Liver (tissue), 9 donors: Measurements from ENCODE around the gene KCNJ10. TPM values are rescaled to one million over a fixed set of nuclear protein-coding genes. Genes with fewer than 3 reads are reported as not detected.

Experiments
- DNase-seq: peaks from one replicate; pipeline ENCODE4 v3.0.0-alpha.2; 2017; ENCODE audit warnings: low spot score
- H3K27ac ChIP-seq, 2 donors: one replicate each; pipeline ENCODE4 v1.7.0; 2013; ENCODE audit warnings: inconsistent platforms in 2 of 2, low read length in 2 of 2, control low read depth in 1 of 2, low read depth in 1 of 2, mild to moderate bottlenecking in 1 of 2
- H3K27me3 ChIP-seq, 4 donors: one replicate each; pipeline versions ENCODE4 v1.6.1 to v1.7.0; 2013; ENCODE audit warnings: low read length in 3 of 4, inconsistent platforms in 1 of 4, mild to moderate bottlenecking in 1 of 4, moderate library complexity in 1 of 4; ENCODE audit not compliant: control insufficient read depth in 4 of 4, insufficient read depth in 4 of 4
- H3K36me3 ChIP-seq, 4 donors: one replicate each; pipeline versions ENCODE4 v1.6.1 to v1.7.0; 2013; ENCODE audit warnings: low read length in 3 of 4, mild to moderate bottlenecking in 3 of 4, low read depth in 1 of 4, moderate library complexity in 1 of 4; ENCODE audit not compliant: control insufficient read depth in 4 of 4, insufficient read depth in 3 of 4
- H3K4me1 ChIP-seq, 4 donors: one replicate each; pipeline versions ENCODE4 v1.6.1 to v1.7.0; 2013; ENCODE audit warnings: low read length in 3 of 4, mild to moderate bottlenecking in 3 of 4, moderate library complexity in 1 of 4; ENCODE audit not compliant: control insufficient read depth in 4 of 4, insufficient read depth in 4 of 4
- H3K4me3 ChIP-seq, 3 donors: one replicate each; pipeline versions ENCODE4 v1.6.1 to v1.7.0; 2013; ENCODE audit warnings: low read length in 3 of 3, control low read depth in 1 of 3, low read depth in 1 of 3, mild to moderate bottlenecking in 1 of 3
- H3K9ac ChIP-seq, 2 donors: one replicate each; pipeline ENCODE4 v1.7.0; 2013; ENCODE audit warnings: low read length in 2 of 2, mild to moderate bottlenecking in 2 of 2, moderate library complexity in 2 of 2, control low read depth in 1 of 2, low read depth in 1 of 2
- H3K9me3 ChIP-seq, 4 donors: one replicate each; pipeline versions ENCODE4 v1.6.1 to v1.7.0; 2013; ENCODE audit warnings: low read length in 3 of 4; ENCODE audit not compliant: control insufficient read depth in 4 of 4
- EGR1 ChIP-seq, 2 donors: IDR thresholded peaks; 2 replicates each; pipeline ENCODE4 v1.6.1; 2016 to 2018; ENCODE audit warnings: antibody characterized with exemption in 2 of 2, low read depth in 2 of 2
- FOXA1 ChIP-seq: IDR thresholded peaks from 2 replicates; pipeline ENCODE4 v1.6.1; 2016; ENCODE audit warnings: antibody characterized with exemption
- FOXA2 ChIP-seq: IDR thresholded peaks from 2 replicates; pipeline ENCODE4 v1.6.1; 2016; ENCODE audit warnings: antibody characterized with exemption
- GABPA ChIP-seq, 2 donors: IDR thresholded peaks in 1 of 2; conservative IDR thresholded peaks in 1 of 2; 2 replicates each; pipeline ENCODE4 v1.6.1; 2016; ENCODE audit warnings: antibody characterized with exemption in 2 of 2, mild to moderate bottlenecking in 1 of 2, moderate library complexity in 1 of 2
- HNF4A ChIP-seq, 2 donors: conservative IDR thresholded peaks; 2 replicates each; pipeline ENCODE4 v1.6.1; 2016; ENCODE audit warnings: antibody characterized with exemption in 2 of 2, mild to moderate bottlenecking in 2 of 2
- HNF4G ChIP-seq: IDR thresholded peaks from 2 replicates; pipeline ENCODE4 v1.6.1; 2016; ENCODE audit warnings: antibody characterized with exemption
- JUND ChIP-seq, 2 donors: IDR thresholded peaks; 2 replicates each; pipeline ENCODE4 v1.6.1; 2016; ENCODE audit warnings: antibody characterized with exemption in 2 of 2
- MAX ChIP-seq: IDR thresholded peaks from 2 replicates; pipeline ENCODE4 v1.6.1; 2016; ENCODE audit warnings: antibody characterized with exemption
- NR2F2 ChIP-seq: IDR thresholded peaks from 2 replicates; pipeline ENCODE4 v1.6.1; 2016; ENCODE audit warnings: antibody characterized with exemption
- RAD21 ChIP-seq, 2 donors: IDR thresholded peaks; 2 replicates each; pipeline ENCODE4 v1.6.1; 2016; ENCODE audit warnings: antibody characterized with exemption in 2 of 2, mild to moderate bottlenecking in 2 of 2
- REST ChIP-seq: IDR thresholded peaks from 2 replicates; pipeline ENCODE4 v1.6.1; 2016; ENCODE audit warnings: antibody characterized with exemption, mild to moderate bottlenecking
- RXRA ChIP-seq, 2 donors: IDR thresholded peaks; 2 replicates each; pipeline ENCODE4 v1.6.1; 2017 to 2018; ENCODE audit warnings: antibody characterized with exemption in 2 of 2, mild to moderate bottlenecking in 1 of 2
- SP1 ChIP-seq: IDR thresholded peaks from 2 replicates; pipeline ENCODE4 v1.6.1; 2018; ENCODE audit warnings: antibody characterized with exemption, mild to moderate bottlenecking
- TAF1 ChIP-seq: conservative IDR thresholded peaks from 2 replicates; pipeline ENCODE4 v1.6.1; 2016; ENCODE audit warnings: antibody characterized with exemption, mild to moderate bottlenecking
- YY1 ChIP-seq: IDR thresholded peaks from 2 replicates; pipeline ENCODE4 v1.6.1; 2016; ENCODE audit warnings: antibody characterized with exemption, mild to moderate bottlenecking
- ZBTB33 ChIP-seq: IDR thresholded peaks from 2 replicates; pipeline ENCODE4 v1.6.1; 2016; ENCODE audit warnings: antibody characterized with exemption
- WGBS: extraction: QIAGEN DNeasy Blood & Tissue Kit; methylation state at CpG from one replicate; pipeline ENCODE4 v1.1.7; 2013; 5-methylcytosine and 5-hydroxymethylcytosine counted together
- polyA plus RNA-seq, 2 donors: library from polyadenylated mRNA; stranded (reverse) in 1 of 2; unstranded in 1 of 2; fragments of 200-250 nt in 1 of 2; fragments of >200 nt in 1 of 2; fragmentation: Nextera tagmentation in 1 of 2; extraction: Ambion mirVana in 1 of 2; gene quantifications; one replicate each; pipeline versions ENCODE4 v1.2.1 to v1.2.3, GENCODE V29; 2013 to 2015
- total RNA-seq, 2 donors: library from RNA; depleted of rRNA; stranded (reverse); fragments of >200 nt; gene quantifications; one replicate each; pipeline ENCODE4 v1.2.3, GENCODE V29; 2014
- TF ChIP-seq, protein P1 (sequence below): fragments of 150-350 bp; IDR thresholded peaks from 2 replicates; pipeline ENCODE4 v1.5.1; 2017; ENCODE audit warnings: improper control_type of control experiment, low read depth, low read length; ENCODE audit not compliant: missing input control
- donor health status: healthy.
- donor health status: healthy.
- donor health status: healthy.
- donor health status: healthy.
- donor health status: healthy.

KCNJ10 gene
- total and polyA plus RNA-seq, 4 donors = 0.48 to 1.6 (median 0.52) TPM

GRCh38 chr1:160118928-160119327 is 49.0 kb upstream of the KCNJ10 start (continued):
- TF ChIP-seq ZBTB33 (no peak), YY1 (no peak)

DNA sequence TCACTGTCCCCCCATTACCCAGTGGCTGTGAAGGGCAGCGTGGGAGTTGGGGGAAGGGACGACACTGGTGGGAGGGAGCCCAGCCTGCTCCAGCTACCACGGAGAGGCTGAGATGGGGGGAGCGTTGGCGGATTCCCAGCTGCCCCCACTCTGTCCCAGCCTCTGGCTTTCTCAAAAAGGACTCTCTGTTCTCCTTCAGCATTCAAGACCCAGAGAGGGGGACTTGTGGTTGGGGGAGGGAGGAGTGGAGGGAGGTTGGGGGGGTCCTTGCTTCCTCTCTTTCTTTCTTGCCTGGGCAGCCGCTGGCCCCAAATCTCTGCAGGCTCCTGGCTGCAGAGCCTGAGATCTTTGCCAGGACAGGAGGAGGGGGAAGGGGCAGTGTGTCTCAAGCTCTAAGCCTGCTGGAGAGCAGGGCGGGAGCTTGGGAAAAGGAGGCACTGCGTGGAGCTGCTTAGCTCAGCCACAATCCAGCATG is 47.8 kb upstream of the KCNJ10 start:
- no peaks in the 10 kb centered on the region for H3K4me1 ChIP-seq
- TF ChIP-seq HNF4A (conservative IDR thresholded peaks at IDR 0.05) = no peak
- TF ChIP-seq ZBTB33 = no peak
- TF ChIP-seq FOXA2 = no peak
- TF ChIP-seq REST = no peak
- no peak for TF ChIP-seq HNF4G
- no peak for TF ChIP-seq NR2F2
- TF ChIP-seq RAD21 (IDR thresholded peaks at IDR 0.05) = no peak
- TF ChIP-seq YY1 = no peak
- no peak for TF ChIP-seq JUND (IDR thresholded peaks at IDR 0.05)
- no peak for TF ChIP-seq MAX
- TF ChIP-seq GABPA (IDR thresholded peaks at IDR 0.05 in 1 of 2, conservative IDR thresholded peaks at IDR 0.05 in 1 of 2) = no peak
- TF ChIP-seq, protein P1, sequence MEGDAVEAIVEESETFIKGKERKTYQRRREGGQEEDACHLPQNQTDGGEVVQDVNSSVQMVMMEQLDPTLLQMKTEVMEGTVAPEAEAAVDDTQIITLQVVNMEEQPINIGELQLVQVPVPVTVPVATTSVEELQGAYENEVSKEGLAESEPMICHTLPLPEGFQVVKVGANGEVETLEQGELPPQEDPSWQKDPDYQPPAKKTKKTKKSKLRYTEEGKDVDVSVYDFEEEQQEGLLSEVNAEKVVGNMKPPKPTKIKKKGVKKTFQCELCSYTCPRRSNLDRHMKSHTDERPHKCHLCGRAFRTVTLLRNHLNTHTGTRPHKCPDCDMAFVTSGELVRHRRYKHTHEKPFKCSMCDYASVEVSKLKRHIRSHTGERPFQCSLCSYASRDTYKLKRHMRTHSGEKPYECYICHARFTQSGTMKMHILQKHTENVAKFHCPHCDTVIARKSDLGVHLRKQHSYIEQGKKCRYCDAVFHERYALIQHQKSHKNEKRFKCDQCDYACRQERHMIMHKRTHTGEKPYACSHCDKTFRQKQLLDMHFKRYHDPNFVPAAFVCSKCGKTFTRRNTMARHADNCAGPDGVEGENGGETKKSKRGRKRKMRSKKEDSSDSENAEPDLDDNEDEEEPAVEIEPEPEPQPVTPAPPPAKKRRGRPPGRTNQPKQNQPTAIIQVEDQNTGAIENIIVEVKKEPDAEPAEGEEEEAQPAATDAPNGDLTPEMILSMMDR = no peak
- no peak for TF ChIP-seq FOXA1
- TF ChIP-seq SP1 = no peak
- no peak for TF ChIP-seq TAF1
- no peak for TF ChIP-seq EGR1 (IDR thresholded peaks at IDR 0.05; ENCODE audit: low read depth in 2 of 2)
- TF ChIP-seq RXRA (IDR thresholded peaks at IDR 0.05) = no peak
- H3K9me3 ChIP-seq = no peaks in the 10 kb centered on the region
- no peaks in the 10 kb centered on the region for H3K36me3 ChIP-seq
- H3K27me3 ChIP-seq = peaks cover 0 to 2% (median 0%) of the 10 kb centered on the region in 4 donors
- no peak for DNase-seq
- H3K4me3 ChIP-seq = no peak overlapping the region
- 49% methylated on average over 8 of the region's 8 CpGs for WGBS
- no peak overlapping the region for H3K9ac ChIP-seq
- H3K27ac ChIP-seq = no peak overlapping the region
